Stimulated activated CD4-positive, alpha-beta T cell treated with anti-CD3 and anti-CD28 coated beads, TNF-alpha, amount 100 ng/mL, for 24 hours (primary cell): ENCODE measurements around the gene SLIT1.

Experiments
- DNase-seq, 3 experiments: peaks; one replicate each; pipeline ENCODE4 v3.0.0-alpha.2; 2020; ENCODE audit warnings: low read depth in 3 of 3

SLIT1 gene

DNA sequence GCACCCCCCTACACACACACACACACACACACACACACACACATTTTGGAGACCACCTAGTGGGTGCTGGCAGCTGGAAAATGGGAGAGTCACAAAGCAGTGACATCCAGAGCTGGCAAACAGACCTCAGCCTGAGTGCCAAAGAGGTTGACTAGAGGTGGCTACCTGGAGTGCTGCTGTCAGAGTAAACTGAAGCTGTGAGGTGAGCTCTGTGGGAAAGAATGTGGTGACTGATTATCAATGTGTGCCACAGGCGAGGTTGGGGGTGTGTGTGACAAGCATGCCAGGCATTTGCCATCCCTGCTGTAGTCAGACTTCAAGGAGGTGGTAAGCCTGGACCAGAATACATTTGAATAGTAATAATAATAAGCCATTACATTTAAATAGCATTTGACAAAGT, 120.6 kb downstream of the SLIT1 start:
- no peak for DNase-seq

DNA sequence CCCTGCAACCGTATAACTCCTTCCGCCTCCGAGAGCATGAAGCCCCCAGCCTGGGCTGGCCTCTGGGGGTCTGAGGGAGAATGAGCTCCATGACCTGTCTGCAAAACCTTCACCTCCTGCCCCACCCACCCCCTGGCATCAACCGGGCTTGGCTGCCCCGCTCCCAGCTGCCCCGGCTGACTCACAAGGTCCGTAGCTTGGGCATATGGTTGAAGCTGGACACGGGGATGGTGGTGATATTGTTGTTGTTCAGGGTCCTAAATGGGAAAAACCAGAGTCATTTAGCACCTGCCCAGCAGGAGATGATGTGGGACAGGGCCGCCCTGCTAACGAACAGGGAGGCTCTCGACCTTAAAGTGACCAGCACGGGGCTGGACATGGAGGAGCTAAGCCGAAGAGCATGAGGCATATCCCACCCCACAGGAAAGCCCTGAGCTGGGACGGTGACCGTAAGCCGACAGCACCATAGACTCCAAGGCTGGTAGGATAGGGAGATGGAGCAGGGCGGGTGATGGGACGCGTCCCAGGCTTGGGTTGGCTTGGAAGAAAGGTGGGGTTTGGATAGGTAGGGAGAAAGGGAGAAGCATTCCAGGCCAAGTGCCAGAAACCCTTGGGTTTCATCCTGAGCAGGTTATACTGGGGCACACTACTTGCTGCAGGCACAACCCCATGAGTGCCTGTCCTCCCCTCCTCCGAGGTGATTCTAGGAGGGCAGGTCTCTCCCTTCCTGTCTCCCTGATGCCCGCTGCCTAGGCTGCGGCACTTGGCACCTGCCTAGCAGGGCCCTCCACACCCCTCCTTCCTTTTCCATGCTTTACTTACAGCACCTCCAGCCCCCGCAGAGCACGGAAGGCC, 121.5 kb downstream of the SLIT1 start:
- no peak for DNase-seq

DNA sequence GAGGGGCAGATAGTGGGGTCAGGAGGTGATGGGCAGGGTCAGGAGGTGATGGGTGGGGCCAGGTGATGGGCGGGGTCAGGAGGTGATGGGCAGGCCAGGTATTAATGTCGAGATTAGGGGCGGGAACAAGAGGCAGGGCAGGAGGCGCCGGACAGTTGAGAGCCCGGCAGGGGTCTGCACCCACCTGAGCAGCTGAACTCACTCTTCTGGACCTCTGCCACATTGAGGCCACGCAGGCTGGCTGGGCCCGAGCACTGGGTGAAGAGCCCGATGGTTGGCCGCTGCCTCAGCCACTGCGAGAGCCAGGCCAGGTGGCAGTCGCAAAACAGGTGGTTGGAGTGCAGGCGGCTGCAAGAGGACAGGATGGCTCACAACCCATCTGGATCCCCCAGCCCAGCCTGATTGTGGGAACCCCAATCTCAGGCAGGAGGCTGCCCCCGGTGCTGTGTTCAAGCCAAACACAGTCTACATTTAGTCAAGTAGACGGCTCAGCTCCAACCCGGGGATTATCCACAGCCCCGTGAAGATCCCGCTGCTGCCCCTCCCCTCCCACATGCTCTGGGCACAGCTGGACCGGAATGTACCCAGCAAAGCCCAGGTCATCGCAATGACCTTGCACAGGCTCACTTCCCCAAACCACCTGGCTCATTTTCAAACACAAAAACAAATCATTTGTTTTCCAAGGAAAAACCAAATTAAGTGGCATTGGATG, 122.3 kb downstream of the SLIT1 start:
- no peak for DNase-seq

DNA sequence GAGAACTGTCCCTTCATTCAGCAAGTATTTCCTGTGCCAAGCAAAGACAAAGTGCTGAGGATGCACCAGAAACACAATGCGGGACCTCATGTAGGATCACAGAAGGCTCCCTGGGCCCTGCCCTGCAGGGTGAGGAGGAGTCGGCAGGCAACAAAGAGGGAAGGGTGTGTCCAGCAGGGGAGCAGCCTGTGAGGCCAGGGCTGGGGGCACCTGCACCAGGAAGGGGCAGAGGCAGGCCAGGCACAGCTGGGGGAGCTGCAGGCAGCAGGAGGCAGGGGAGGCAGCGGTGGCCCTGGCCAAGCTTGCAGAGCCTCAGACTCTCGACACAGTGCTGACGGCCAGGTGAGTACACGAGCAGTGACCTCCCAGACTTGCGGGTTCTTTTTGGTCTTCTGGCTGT, 123.3 kb downstream of the SLIT1 start:
- DNase-seq = no peak

DNA sequence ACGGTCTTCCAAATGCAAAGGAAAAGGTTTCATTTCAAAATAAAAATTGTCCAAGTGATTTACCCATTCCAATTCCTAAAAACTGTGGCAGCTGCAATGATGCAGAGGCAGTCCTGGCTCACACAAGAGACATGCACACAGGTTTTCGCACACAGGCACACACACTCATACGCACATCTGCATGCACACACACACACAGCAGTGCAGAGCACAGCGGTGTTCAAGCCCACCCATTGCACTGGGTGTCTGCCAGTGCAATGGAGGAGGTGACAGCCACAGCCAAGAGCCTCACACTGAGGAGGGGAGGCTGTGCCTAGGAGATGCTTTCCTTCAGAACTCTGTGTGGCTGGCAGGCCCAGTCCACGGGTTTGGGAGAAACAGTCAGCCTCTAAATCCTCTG, 123.7 kb downstream of the SLIT1 start:
- DNase-seq = no peak

DNA sequence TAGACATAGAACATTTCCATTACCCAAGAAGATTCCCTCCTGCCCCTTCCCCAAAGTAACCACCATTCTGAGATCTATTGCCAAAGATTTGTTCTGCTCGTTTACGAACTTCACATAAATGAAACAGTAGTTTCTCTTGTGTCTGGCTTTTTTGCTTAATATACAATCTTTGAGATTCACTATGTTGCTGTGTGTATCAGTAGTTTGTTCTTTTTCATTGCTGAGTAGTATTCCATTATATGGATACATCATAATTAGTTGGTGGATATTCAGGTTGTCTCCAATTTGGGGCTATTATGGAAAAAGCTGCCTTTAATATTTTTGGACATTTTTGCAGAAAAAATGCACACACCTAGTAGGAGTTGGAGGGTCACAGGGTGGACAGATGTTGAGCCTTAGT, 124.3 kb downstream of the SLIT1 start:
- no peak for DNase-seq

DNA sequence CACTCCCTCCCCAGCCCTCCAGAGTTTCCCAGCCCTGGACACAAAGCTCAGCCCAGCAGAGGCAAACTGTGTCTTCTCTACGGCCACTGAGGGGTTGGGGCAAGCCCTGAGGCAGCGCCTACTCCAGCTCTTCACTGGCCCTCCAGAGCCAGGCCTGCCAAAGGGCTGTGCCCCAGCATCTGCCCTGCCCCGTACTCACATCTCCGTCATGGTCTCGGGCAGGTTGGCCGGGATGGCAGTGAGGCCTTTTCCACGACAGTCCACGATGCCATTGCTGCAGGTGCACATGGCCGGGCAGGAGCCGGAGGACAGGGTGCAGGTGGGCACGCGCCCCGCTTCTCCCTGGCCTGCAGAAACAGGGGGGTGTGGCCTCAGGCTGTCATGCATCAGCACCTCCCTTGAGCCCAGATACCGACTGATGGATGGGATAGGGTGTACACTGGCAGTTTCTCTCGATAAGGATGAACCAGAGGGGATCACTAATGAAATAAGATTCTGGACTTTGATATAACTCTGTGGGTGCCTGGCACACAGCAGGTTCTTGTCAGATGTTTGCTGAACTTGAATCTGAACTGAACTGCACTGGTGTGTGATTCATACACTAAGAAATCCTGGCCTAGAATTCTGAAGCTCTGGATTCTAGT, 125.2 kb downstream of the SLIT1 start:
- DNase-seq = no peak

DNA sequence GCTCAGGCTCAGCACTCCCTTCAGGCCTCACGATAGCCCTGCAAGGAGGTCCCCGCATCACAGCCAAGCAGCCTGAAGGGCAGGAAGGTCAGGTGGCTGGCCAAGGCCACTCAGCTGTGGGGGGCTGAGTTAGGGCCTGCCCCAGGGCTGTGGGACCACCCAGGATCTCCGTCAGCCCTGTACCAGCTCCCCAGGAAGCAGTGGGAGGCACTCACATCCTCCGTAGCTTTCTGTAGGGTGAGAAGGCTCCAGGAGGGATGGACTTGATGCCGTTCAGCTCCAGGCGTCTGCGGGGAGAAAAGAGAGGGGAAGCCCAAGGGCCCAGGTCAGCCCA, 125.9 kb downstream of the SLIT1 start:
- DNase-seq = no peak

DNA sequence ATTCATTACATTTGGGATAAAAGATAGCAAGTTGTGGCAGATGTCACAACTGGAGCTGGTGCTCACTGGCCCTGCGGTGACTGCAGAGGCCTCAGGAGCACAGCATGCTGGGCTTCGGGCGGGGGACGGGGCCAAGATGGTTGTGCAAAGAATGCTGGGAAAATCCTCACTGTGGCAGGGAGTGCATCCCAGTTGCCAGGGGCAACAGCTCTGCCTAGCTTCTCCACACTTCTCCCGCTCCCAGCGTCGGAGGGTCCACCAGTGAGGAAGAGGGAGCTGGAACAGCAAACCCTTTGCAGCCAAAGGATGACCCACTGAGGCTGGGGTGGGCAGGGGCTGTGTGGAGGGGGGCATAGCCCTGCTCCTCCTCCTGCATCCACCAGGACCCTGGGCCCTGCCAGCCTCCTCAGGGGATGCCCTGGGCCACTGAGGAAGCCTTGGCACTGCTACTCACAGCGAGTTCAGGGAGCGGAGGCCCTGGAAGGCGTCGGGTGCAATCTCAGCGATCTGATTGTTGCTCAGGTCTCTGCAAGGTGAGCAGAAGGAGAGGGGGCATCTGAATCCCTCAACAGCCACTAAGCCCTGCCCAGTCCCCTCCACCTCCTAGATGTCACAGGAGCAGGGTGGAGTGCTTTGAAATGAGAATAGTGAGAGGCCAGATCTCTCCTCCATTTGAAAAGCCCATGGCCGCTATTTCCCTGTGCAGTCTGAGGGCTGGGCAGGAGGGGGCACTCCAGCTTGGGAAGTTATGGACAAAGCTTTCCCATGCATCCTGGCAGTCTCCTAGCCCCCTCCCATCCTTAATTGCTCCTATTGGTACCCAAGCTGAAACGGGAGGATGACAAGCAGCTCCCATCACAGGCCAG, 126.5 kb downstream of the SLIT1 start:
- no peak for DNase-seq

DNA sequence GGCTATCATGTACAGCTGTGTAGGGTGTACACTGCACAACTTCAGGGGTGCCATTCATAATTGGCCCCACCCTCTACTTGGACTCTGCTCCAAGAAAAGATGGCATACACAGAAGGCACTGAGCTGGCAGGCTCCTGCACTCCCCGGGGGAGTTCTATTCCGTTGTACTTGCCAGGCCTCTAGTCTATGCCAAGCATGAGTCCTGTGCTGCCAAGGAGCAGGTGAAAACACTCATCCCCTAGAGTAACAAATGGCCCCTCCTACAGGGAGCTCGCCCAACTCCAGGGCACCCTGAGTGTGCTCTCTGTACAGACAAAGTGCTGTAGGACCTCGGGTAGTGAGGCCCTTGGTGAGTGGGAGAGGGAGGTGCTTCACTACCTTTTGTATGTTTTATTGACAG, 127.2 kb downstream of the SLIT1 start:
- no peak for DNase-seq

DNA sequence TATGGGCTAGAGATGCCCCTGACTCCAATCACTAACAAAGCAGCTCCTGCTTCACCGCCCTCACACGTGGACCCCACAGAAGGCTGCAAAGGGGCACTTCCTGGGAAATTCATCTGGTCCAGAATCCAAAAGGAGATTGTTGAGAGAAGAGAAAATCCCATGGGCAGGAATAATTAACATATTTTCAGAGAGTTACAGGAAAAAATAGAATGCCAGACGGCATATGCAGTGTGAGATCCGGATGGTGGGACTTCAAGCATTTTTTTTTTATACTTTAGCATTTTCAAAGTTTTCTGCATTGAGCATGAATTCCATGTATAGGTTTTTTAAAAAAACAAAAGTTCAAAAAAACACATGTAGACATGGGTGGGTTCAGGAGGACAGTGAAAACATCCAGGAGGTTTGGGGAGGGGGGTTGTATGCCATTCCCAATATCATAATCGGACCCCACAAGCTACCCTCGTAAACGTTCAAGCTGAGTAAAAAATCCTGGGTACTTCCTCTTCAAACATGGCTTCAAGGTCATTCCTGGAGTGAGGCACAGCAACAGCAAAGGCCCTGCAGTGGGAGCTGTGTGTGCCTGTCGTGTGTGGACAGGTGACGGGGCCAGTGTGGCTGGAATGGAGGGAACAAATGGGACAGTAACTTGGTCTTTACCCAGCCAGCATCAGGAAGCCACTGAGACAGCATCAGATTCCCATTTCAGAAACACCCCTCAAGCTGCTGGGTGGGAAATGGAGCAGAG, 128.1 kb downstream of the SLIT1 start:
- no peak for DNase-seq

DNA sequence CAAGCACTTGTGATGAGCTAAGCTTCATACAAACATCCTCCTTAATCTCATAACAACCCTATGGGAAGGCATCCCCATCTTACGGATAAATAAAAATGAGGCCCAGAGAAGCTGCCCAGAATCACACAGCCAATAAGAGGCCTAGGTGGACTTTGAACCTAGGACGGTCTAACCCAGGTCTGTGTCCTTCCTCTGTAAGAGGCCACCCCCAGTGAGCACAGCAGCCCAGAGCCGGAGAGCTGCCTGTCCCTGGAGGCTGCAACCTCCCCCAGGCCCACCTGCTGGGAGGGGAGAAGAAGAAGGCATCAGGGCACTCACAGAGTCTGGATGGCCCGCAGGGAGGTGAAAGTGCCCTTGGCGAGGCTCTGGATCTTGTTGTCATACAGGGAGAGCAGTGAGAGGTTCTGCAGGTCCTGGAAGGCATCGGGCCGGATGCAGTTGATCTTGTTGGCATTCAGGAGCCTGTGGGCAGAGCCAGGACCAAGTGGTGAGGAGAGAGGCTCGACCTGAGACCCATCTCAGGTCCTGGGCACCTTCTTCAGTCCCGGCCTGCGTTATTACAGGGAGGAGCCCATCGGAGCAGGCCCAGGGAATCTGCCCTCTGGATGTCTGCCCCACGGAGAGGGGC, 129.6 kb downstream of the SLIT1 start:
- no peak for DNase-seq

DNA sequence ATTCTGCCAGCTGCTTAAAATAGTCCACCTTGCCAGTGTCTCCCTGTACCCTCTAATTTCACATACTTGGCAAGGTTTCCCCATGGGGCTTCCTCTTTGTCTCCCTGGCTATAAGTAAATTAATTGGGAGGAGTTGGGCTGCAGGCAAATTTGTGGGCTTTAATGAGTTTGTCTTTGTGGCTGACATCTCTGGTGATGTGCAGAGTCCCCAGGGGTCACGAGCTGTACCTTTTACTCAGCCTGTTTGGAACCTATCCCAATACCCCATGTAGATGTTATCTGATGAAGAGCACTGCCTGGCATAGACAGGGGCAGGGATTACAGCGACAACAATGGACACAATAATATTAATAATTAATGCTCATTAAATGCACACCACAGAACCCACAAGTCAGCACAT, 132.5 kb downstream of the SLIT1 start:
- no peak for DNase-seq

DNA sequence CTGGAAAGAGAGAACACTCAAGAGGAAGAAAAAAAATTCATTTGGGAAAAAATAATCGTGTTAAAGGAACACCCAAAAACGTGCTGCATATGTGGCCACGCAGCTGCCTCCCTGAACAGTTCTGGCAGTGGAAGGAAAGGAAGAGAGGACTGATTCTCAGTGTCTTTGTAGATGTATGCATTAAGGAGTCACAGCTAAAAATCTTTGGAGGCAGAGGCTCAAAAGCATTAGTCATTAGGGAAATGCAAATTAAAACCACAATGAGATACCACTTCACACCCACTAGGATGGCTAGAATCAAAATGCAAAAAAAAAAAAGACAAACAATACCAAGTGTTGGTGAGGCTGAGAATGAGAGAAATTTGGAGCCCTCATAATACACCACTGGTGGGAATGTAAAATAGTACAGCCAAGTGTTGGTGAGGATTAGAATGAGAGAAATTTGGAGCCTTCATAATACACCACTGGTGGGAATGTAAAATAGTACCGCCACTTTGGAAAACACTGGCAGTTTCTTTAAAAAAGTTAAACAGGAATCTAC, 134.7 kb downstream of the SLIT1 start:
- no peak for DNase-seq

DNA sequence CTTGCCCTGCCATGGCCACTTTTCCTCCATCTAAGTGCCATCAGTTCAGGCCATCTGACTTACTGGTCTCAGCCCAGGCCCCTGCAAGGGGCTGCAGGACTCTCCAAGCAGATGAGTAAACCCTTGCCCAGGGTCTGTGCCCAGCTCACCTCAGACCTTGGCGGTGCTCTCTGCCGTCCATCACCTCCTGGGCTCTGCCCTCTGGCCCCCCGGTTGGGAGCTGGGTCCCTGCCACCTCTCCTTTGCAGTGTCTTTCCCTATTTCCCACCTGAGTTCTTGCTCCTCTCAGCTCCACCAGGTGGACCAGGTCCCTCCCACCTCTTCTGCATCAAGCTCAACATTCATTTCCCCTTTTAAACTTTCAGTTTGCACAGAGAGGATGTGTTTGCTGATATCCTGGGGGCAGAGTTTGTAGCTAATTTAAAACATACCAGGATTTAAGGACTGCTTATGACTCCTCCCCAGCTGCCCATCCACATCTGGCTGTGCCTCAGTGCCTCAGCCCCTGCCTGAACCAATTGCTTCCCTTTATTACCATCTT, 135.5 kb downstream of the SLIT1 start:
- DNase-seq = no peak

DNA sequence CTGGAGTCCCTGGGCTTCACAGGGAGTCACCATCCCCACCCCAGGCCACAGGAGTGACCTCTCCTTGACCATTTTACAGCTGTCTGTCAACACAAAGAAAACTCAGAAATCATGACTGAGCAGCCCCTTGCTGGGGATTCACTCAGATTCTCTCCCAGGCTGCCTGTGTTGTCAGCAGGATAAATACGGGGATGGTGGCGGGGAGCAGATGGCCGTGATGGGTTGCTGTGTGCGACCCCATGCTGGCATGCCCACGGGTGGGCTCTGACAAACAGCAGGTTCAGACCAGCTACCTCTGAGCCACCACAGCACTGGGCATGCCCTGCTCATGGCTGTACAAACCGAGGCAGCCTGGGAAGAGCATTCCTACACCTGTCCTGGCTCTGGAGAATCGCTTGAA, 136.1 kb downstream of the SLIT1 start:
- no peak for DNase-seq

DNA sequence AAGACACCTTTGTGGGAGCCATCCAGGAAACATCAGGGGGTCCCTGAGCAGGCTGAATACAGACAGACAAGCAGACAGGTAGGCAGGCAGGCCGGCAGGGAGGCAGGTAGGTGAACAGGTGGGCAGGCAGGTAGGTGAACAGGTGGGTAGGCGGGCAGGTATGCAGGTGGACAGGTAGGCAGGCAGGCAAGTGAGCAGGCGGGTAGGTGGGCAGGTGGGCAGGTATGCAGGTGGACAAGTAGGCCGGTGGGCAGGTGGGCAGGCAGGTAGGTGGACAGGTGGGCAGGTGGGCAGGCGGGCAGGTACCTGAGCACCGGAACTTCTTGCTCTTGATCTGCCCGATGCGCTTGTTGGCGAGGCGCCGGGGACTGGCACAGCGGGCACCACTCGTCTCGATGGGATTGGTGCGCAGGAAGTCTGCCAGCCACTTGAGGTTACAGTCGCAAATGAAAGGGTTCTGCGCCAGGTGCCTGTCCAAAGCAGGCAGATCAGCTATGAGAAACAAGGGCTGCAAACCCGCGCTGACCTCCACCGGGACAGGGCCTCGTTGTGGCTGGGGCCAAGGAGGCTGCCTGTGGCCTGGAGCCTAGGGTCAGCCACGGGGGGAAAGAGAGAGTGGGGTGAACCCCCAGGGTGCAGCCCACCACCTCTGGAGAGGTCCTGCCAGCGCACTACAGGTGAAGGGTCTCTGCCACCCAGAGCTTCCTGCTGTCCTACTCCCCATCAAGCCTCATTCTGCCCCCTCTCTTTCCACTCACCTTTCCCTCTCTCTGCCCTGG, 136.9 kb downstream of the SLIT1 start:
- DNase-seq = no peak

DNA sequence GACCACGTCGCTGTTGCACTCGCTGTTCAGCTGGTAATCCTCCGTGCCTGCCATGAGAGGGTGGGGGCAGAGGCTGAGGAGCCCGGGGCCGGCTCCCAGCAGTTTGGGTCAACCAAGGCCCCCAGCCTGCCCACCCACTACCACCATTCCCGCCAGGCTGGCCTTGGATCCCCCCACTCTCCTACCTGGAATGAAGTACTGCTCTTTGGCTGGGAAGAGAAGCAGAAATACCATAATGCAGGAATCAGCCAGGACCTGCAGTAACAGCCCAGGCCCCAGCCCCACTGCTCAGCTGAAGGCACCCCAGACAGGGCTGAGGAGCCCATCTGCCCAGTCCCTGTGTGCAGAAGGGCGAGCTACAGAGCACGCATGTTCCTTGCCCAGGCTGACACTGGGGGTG, 138.0 kb downstream of the SLIT1 start:
- no peak for DNase-seq

DNA sequence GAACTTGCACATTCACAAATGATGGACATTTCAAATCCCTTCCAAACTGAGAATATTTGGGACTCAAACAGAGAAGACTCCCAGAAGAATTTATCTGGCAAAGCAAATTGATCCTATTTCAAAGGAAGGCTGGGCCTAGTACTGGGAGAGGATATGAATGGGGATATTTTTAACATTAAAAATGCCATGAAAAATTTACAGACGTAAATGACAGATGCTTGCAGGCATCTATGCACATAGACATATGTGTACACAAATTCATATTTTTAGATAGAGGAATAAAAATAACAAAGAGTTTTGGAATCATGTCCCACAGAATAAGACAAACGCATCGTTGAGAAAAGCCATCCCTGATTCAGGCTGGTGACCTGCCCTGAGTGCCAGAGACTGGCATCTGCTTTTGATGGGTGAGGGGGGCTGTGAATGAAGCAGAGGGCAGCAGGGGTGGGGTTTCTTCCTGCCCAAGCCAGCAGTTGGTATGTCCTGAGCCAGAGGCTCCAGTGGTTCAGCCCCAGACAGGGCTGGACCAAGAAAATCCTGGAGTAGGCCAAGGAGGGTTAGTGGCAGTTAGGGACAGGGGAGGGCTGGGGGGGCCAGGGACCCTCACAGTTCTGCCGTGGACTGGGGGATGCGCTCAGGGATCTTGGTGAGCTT, 138.5 kb downstream of the SLIT1 start:
- DNase-seq = no peak
